ENCODE measurements around the gene HSD17B4.
A peak's percentile ranks its signal among the peaks of the same experiment; 100 is the strongest.
"Not testable (repeated sequence)": the region's sequence is repeated elsewhere in the genome, so short reads cannot be mapped to it uniquely, and the experiment has no call there.

The HSD17B4 gene

DNA sequence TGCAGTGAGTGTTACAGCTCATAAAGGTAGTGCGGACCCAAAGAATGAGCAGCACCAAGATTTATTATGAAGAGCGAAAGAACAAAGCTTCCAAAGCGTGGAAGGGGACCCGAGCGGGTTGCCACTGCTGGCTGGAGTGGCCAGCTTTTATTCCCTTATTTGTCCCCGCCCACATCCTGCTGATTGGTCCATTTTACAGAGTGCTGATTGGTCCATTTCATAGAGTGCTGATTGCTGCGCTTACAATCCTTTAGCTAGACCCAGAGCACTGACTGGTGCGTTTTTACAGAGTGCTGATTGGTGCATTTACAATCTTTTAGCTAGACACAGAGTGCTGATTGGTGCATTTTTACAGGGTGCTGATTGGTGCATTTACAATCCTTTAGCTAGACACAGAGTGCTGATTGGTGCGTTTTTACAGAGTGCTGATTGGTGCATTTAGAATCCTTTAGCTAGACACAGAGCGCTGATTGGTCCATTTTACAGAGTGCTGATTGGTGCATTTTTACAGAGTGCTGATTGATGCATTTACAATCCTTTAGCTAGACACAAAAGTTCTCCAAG is 19.5 kb upstream of the HSD17B4 start:
- not testable (repeated sequence) for DNase-seq

DNA sequence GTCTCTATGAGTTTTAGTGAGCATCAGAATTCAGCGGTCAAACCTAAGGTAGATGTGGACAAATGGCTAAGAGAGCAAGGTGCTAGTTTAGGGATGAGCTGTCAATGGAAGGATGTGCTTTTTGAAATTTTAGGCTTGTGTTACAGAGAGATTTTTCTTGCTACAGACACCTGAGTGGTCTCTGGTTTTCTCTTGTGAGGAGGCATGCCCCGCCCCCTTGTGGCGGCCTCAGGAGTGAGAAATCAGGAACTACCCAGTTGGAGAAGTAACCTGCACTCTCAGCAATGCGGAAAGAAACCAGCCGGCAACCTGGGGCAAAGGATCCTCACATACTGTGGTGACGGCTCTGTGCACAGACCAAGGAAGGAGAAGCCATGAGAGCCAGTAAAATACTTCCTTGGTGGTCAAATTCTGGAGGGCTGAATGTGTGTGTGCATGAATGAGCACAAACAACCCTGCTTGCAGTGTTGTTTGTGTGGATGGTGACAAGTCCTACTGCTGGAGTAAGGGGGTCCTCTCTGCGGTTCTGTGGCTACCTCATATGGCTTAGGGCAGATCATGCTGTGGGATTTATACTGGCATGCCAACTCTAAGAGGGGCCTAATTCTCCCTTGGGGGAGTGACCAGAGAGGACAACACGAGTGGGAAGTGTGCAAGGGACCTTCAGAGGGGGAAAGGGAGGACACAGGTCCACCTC is 16.7 kb upstream of the HSD17B4 start:
- DNase-seq: peak; percentile 84

DNA sequence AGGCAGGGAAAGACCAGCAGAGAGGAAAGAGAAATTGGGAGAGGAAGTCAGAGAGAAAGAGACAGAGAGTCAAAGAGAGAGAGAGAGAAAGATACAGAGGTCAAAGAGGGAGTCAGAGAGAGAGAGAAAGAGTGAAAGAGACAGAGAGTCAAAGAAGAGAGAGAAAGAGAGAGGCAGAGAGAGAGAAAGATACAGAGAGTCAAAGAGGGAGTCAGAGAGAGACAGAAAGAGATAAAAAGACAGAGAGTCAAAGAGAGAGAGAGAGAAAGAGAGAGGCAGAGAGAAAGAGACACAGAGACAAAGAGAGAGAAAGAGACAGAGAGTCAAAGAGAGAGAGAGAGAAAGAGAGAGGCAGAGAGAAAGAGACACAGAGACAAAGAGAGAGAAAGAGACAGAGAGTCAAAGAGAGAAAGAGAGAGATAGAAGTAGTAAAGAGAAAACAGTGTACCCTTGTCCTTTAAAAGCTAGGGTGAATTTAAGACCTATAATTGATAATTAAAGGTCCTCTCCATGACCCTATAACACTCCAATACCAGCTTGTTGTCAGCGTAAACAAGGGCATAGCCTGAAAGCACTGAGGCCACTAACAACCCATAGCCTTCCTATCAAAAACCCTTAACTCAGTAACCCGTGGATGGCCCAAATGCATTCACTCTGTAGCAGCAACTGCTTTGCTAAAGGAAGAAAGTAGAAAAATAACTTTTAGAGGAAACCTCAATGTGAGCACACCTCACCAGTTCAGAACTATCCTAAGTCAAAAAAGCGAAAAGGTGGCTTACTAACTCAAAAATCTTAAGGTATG is 14.3 kb upstream of the HSD17B4 start:
- DNase-seq: not testable (repeated sequence)

DNA sequence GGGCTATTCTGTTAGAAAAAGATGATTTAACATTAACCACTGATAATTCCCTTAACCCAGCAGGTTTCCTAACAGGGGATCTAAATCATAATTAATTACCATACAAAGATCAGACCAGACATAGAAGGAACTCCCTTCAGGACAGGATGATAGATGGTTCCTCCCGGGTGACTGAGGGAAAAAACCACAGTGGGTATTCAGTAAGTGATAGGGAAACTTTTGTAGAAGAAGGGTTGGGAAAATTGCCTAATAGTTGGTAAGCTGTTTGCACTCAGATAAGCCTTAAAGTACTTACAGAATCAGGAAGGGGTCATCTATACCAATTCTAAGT is 13.7 kb upstream of the HSD17B4 start:
- DNase-seq: not testable (repeated sequence)

DNA sequence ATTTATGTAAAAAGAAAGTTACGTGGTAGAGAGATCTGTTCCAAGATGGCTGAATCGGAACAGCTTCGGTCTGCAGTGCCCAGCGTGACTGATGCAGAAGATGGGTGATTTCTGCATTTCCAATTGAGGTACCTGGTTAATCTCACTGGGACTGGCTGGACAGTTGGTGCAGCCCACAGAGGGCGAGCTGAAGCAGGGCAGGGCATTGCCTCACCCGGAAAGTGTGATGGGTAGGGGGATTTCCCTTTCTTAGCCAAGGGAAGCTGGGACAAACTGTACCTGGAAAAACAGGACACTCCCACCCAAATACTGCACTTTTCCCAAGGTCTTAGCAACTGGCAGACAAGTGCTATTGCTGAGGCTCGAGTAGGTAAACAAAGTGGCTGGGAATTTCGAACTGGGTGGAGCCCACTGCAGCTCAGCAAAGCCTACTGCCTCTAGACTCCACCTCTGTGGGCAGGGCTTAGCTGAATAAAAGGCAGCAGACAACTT is 13.1 kb upstream of the HSD17B4 start:
- no peak for DNase-seq

- DNase-seq: not testable (repeated sequence)
Measured at GRCh38 chr5:119439632-119440031, 12.7 kb upstream of the HSD17B4 start.

GRCh38 chr5:119444643-119445042 is 7.7 kb upstream of the HSD17B4 start:
- not testable (repeated sequence) for DNase-seq

- DNase-seq: no peak
Measured at GRCh38 chr5:119445544-119445943, 6.8 kb upstream of the HSD17B4 start.

DNA sequence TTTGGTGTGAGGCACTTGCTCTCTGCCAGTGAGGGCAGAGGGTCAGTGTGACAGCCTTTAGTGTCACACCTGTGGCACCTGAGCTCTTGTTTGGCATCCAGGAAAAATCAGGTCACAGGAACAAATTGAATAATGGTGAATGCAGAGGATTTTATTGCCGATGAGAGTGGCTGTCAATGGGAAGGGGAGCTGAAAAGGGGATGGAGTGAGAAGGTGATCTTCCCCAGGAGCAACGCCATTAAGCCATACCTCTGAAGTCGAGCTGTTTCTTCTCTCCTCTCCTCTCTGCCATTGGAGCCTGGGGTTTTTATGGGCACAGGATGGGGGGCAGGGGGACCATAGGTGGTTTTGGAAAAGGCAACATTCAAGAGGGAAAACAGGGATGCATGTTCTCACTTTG is 2.4 kb upstream of the HSD17B4 start:
- DNase-seq: no peak

- not testable (repeated sequence) for DNase-seq
Measured at GRCh38 chr5:119450627-119451026, 1.7 kb upstream of the HSD17B4 start.

DNA sequence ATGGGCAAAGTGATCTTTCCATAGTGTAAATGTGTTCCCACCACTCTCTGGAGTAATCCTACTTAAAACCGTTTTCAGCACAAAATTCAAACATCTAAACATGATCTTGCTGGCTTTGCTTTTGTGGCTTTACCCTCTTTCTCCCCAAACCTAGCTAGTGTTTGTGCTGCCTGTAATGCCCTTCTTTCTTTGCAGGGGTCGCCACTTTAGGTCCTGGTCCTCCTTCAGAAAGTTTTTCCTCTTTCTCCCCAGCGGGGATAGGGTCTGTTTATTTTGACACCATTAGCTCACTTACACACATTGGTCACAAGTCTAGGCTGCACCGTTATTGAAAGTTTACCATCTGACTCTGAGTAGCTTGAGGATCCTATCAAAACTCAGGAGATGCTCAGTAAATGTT is 736 bp upstream of the HSD17B4 start:
- no peak for DNase-seq

GRCh38 chr5:119452060-119452372 is 281 bp upstream of the HSD17B4 start:
- DNase-seq: no peak

DNA sequence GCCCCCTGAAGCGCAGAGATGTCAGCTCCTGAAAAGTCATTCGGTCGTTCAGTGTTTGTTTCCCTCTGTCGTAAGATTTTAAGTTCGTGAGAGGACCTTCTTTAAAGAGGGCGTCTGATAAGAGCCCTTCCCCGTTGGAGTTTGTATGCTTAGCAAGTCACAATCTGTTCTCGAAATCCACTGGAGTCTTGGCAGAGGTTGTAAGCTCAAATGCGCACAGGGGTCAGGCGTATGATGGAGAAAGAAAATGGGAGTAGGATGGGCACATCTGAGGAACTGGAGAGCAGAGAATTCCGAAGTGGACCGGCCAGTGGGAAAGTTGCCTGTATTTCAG is 710 bp downstream of the HSD17B4 start:
- no peak for DNase-seq

DNA sequence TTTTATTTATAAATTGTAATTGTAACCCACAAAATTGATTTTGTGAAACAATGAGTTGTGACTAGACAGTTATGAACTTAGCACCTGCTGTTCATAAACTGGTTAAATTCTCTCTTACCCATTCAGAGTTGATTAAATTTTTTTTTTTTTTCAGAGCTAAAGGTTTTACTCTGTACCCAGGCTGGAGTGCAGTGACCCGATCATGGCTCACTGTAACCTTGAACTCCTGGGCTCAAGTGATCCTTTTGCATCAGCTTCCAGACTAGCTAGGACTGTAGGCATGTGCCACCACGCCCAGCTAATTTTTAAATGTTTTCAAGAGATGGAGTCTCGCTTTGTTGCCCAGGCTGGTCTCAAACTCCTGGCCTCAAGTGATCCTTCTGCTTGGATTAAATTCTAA is 1.9 kb downstream of the HSD17B4 start:
- DNase-seq: no peak

GRCh38 chr5:119458911-119459632 is 6.8 kb downstream of the HSD17B4 start:
- no peak for DNase-seq

GRCh38 chr5:119465640-119466039 is 13.3 kb downstream of the HSD17B4 start:
- DNase-seq: no peak

DNA sequence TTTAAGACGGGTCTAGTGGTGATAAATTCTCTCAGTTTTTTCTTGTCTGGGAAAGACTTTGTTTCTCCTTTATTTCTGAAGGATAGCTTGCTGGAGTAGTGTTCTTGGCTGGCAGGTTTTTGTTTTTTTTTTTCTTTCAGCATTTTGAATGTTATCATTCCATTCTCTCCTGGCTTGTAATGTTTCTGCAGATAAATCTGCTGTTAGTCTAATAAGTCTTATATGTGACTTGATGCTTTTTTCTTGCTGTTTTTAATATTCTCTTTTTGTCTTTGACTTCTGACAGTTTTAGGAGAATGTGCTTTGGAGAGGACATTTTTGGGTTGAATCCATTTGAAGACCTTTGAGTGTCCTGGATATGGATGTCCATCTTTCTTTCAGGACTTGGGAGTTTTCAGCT is 16.0 kb downstream of the HSD17B4 start:
- no peak for DNase-seq

- DNase-seq: no peak
Measured at GRCh38 chr5:119470105-119470763, 17.9 kb downstream of the HSD17B4 start.

DNA sequence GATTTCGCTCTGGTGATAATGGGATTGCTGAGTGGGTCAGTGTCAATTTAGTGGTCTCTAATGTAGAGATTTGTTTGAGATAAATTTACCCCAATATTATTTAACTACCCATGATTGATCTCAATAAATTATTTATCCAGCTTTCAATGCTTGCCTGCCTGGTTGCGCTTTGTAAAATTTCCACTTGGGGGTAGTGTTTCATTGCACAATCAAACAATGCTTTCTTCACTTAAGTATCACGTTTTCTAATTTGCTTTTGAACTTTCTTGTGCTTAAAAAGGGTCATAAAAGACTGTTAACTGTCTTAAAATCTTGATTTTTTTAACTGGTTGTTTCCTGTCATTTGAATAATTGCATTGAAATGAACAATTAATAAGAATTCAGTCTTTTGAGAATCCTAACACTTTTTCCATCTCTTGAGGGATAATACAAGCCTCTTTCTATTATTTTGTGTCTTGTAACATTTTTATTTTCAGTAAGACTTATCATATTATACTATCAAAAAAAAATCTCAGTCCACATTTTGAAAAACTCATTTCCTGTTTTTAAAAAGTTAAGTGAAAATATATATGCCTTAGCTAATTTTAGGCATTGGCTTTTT is 18.7 kb downstream of the HSD17B4 start:
- DNase-seq: no peak

DNA sequence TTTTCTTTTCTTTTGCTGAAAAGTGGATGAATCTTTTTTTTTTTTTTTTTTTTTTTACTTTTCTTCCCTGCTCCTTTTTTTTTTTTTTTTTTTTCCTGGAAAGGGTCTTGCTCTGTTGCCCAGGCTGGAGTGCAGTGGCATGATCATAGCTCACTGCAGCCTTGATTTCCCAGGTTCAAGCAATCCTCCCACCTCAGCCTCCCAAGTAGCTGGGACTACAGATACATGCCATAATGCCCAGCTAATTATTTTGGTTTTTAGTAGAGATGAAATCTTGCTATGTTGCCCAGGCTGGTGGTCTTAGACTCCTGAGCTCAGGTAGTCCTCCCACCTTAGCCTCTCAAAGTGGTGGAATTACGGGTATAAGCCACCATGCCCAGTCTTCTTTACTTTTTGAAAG is 20.9 kb downstream of the HSD17B4 start:
- DNase-seq: no peak

GRCh38 chr5:119476341-119476740 is 24.0 kb downstream of the HSD17B4 start:
- no peak for DNase-seq

DNA sequence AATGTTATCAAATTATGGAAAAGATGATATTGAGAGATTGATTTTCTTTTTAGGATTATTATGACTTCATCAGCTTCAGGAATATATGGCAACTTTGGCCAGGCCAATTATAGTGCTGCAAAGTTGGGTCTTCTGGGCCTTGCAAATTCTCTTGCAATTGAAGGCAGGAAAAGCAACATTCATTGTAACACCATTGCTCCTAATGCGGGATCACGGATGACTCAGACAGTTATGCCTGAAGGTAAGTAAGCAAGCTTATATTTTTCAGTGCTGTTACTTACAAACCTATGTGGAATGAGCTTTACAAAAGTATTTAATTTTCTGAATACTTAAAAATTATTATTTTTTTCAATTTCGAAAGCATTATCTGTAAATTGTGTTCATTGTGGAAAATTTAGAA is 26.5 kb downstream of the HSD17B4 start:
- DNase-seq: no peak

DNA sequence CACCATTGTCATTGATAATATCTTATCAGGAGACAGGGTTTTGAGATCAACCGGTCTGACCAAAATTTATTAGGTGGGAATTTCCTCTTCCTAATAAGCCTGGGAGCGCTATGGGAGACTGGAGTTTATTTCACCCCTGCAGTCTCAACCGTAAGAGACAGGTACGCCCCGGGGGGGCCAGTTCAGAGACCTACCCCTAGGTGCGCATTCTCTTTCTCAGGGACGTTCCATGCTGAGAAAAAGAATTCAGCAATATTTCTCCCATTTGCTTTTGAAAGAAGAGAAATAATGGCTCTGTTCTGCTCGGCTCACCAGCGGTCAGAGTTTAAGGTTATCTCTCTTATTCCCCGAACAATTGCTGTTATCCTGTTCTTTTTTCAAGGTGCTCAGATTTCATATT is 28.3 kb downstream of the HSD17B4 start:
- not testable (repeated sequence) for DNase-seq
